ENCODE measurements around the gene ARID1B. TPM values are rescaled to one million over a fixed set of nuclear protein-coding genes. Genes with fewer than 3 reads are reported as not detected.

The ARID1B gene
- total and polyA plus RNA-seq, 7 donors: 8.1 to 61.1 (median 53.1) TPM

- Histone ChIP-seq H3K4me3 (peak overlapping the region; percentile 84), H3K27me3 (ENCODE audit: insufficient read depth in 3 of 3, low read length in 2 of 3) (no peaks in the 10 kb centered on the region), H3K27ac (peak overlapping the region; percentile 100), H3K36me3 (ENCODE audit: insufficient read depth in 1 of 2, low read depth in 1 of 2) (no peaks in the 10 kb centered on the region), H3K9me3 (no peaks in the 10 kb centered on the region), H3K4me1 (peaks cover 53% of the 10 kb centered on the region)
- DNase-seq (peak in 1 of 2 donors; percentile 58), ATAC-seq (peak; percentile 24 to 56 (median 31))
- 0 to 1% (median 0%) methylated on average over 36 to 40 of the region's 40 CpGs for WGBS, 3 donors
- TF ChIP-seq, protein P1, sequence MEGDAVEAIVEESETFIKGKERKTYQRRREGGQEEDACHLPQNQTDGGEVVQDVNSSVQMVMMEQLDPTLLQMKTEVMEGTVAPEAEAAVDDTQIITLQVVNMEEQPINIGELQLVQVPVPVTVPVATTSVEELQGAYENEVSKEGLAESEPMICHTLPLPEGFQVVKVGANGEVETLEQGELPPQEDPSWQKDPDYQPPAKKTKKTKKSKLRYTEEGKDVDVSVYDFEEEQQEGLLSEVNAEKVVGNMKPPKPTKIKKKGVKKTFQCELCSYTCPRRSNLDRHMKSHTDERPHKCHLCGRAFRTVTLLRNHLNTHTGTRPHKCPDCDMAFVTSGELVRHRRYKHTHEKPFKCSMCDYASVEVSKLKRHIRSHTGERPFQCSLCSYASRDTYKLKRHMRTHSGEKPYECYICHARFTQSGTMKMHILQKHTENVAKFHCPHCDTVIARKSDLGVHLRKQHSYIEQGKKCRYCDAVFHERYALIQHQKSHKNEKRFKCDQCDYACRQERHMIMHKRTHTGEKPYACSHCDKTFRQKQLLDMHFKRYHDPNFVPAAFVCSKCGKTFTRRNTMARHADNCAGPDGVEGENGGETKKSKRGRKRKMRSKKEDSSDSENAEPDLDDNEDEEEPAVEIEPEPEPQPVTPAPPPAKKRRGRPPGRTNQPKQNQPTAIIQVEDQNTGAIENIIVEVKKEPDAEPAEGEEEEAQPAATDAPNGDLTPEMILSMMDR (IDR thresholded peaks at IDR 0.05): no peak
- intact Hi-C loops (cut with DNase I): loop anchor here (2.0 to 10.0 kb wide), 4 partner anchors 239 to 1696 kb away; no protein-coding TSS in a partner anchor
Measured at GRCh38 chr6:157020881-157021343, 243.7 kb downstream of the ARID1B start.

DNA sequence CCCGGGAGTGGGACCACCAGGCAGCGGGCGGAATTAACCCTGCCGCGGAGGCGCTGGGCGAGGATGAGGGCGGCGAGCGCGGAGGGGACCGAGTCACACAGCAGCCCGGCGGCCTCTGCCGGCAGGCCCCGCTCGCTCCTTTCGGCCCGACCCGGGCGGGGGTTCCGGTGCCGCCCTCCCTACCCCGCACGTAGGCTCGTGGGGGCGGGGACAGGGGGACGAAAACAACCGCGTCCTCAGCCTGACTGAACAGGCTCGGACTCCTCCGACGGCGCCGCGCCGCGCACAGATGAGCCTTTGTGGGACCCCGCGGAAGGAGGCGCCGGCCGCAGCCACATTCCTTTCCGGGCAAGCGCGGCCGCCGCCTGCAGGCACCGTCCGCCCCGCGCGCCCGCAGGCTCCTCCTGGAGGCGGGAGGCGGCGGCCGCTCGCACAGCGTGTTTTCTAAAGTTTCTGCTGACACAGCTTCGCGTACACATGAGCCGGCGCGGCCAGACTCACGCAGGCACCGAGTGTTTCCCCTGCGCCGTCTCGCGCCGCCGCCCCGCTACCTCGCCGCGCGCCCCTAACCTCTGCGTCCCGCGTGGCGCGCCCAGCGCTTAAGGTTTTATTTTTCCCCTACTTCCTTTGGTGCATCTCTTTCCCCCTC is 244.3 kb downstream of the ARID1B start:
- ATAC-seq: peak; percentile 84 to 90 (median 88)
- Histone ChIP-seq H3K27me3 (ENCODE audit: insufficient read depth in 3 of 3, low read length in 2 of 3) (no peaks in the 10 kb centered on the region), H3K9me3 (no peaks in the 10 kb centered on the region), H3K4me3 (peak overlapping the region; percentile 84), H3K36me3 (ENCODE audit: insufficient read depth in 1 of 2, low read depth in 1 of 2) (no peaks in the 10 kb centered on the region), H3K4me1 (peaks cover 48% of the 10 kb centered on the region), H3K27ac (peak overlapping the region; percentile 100)
- 0 to 1% (median 0%) methylated on average over 68 to 84 of the region's 84 CpGs for WGBS, 3 donors
- TF ChIP-seq, protein P1 (IDR thresholded peaks at IDR 0.05): peak; percentile 53
- peak; percentile 94 to 95 for DNase-seq
- intact Hi-C loops (cut with DNase I): loop anchor here (2.0 to 10.0 kb wide), 4 partner anchors 239 to 1697 kb away; no protein-coding TSS in a partner anchor

GRCh38 chr6:157021993-157022740 is 245.0 kb downstream of the ARID1B start:
- peak overlapping the region; percentile 84 for H3K4me3 ChIP-seq

GRCh38 chr6:157023958-157024357 is 246.8 kb downstream of the ARID1B start:
- no peak overlapping the region for H3K4me3 ChIP-seq
- no peaks in the 10 kb centered on the region for H3K36me3 ChIP-seq (ENCODE audit: insufficient read depth in 1 of 2, low read depth in 1 of 2)
- WGBS, 3 donors: 23 to 41% (median 31%) methylated on average over 2 of the region's 2 CpGs
- no peaks in the 10 kb centered on the region for H3K9me3 ChIP-seq
- DNase-seq (no peak), ATAC-seq (no peak)
- H3K4me1 ChIP-seq: peaks cover 39% of the 10 kb centered on the region
- intact Hi-C loops (cut with DNase I): loop anchor here (5.0 to 10.0 kb wide), 2 partner anchors 242 to 1699 kb away; no protein-coding TSS in a partner anchor
- no peaks in the 10 kb centered on the region for H3K27me3 ChIP-seq (ENCODE audit: insufficient read depth in 3 of 3, low read length in 2 of 3)
- TF ChIP-seq, protein P1 (IDR thresholded peaks at IDR 0.05): no peak
- no peak overlapping the region for H3K27ac ChIP-seq

More at GRCh38 chr6:157021993-157022740, 245.0 kb downstream of the ARID1B start:
- Histone ChIP-seq H3K27ac (peak overlapping the region; percentile 100), H3K27me3 (ENCODE audit: insufficient read depth in 3 of 3, low read length in 2 of 3) (no peaks in the 10 kb centered on the region), H3K9me3 (no peaks in the 10 kb centered on the region), H3K36me3 (ENCODE audit: insufficient read depth in 1 of 2, low read depth in 1 of 2) (no peaks in the 10 kb centered on the region), H3K4me1 (peaks cover 48% of the 10 kb centered on the region)
- DNase-seq: peak; percentile 89 to 94
- intact Hi-C loops (cut with DNase I): loop anchor here (2.0 to 10.0 kb wide), 4 partner anchors 240 to 1697 kb away; no protein-coding TSS in a partner anchor
- ATAC-seq: peak; percentile 84 to 92 (median 84)
- TF ChIP-seq, protein P1 (IDR thresholded peaks at IDR 0.05): no peak
- 2 to 3% (median 2%) methylated on average over 33 of the region's 33 CpGs for WGBS, 3 donors
